K562 (cell line): Measurements from ENCODE around the gene ATP5F1A. TPM values are rescaled to one million over a fixed set of nuclear protein-coding genes. Genes with fewer than 3 reads are reported as not detected.

Source experiments
- ATAC-seq: fragments of 200-7000 bp; cut with Tn5 transposase; 3 replicates; pipeline ENCODE4 v1.9.1; 2020; ENCODE audit warnings: moderate library complexity
- BruUV-seq: library from RNA; stranded (reverse); fragments of 400-500 nt; replicated peaks from 2 replicates; lab custom pipeline; 2021; lab: Mats Ljungman, UMichigan
- CTCF ChIA-PET: fragments of 300-600 bp; formaldehyde crosslinking; extraction: SDS; loops from one replicate; lab custom pipeline; 2021; ENCODE audit warnings: low intra/inter-chr PET ratio; lab: Yijun Ruan, JAX
- POLR2A ChIA-PET: fragments of 300-600, 350-650 bp; sonication (Branson Sonifier 250); formaldehyde crosslinking; extraction: SDS; loops from one replicate; lab custom pipeline; 2021; ENCODE audit warnings: antibody characterized with exemption, inconsistent platforms; lab: Yijun Ruan, JAX
- DNase-seq, 4 experiments: peaks; one replicate each; pipeline versions ENCODE4 v3.0.0 to v3.0.0-alpha.2; 2011 to 2018; ENCODE audit warnings: low spot score in 3 of 4, mixed read lengths in 3 of 4; ENCODE audit errors: extremely low read depth in 1 of 4
- FAIRE-seq: peaks from 2 replicates; lab custom pipeline; 2011; peaks lifted over from hg19 to GRCh38; lab: Jason Lieb, UNC
- H2AFZ ChIP-seq: 2 replicates; pipeline ENCODE4 v1.6.0; 2011; ENCODE audit warnings: low read depth, low read length, control low read depth, inconsistent platforms
- H3K27ac ChIP-seq: fragments of 200-600 bp; 3 replicates; pipeline ENCODE4 v1.8.0; 2011; ENCODE audit warnings: low read depth, mild to moderate bottlenecking, control low read depth, inconsistent platforms, low read length, moderate library complexity, mixed read lengths; ENCODE audit errors: extremely low read depth
- H3K27me3 ChIP-seq, 2 experiments: fragments of 300-600 bp in 1 of 2; 2 replicates in 1 of 2; 3 replicates in 1 of 2; pipeline versions ENCODE4 v1.6.0 to v1.8.0; 2011; ENCODE audit warnings: inconsistent platforms in 2 of 2, low read length in 2 of 2, mild to moderate bottlenecking in 1 of 2, mixed read lengths in 1 of 2, moderate library complexity in 1 of 2; ENCODE audit not compliant: control insufficient read depth in 2 of 2, insufficient read depth in 2 of 2
- H3K36me3 ChIP-seq: fragments of 300-600 bp; 3 replicates; pipeline ENCODE4 v1.8.0; 2011; ENCODE audit warnings: mild to moderate bottlenecking, low read length, inconsistent platforms; ENCODE audit not compliant: control insufficient read depth, insufficient read depth
- H3K4me1 ChIP-seq, 2 experiments: fragments of 200-600 bp in 1 of 2; replicated peaks in 1 of 2; 2 replicates in 1 of 2; 3 replicates in 1 of 2; pipeline versions ENCODE4 v1.5.1 to v1.8.0; 2011; ENCODE audit warnings: inconsistent platforms in 2 of 2, low read length in 2 of 2, mild to moderate bottlenecking in 1 of 2, mixed read lengths in 1 of 2, moderate library complexity in 1 of 2; ENCODE audit not compliant: control insufficient read depth in 2 of 2, insufficient read depth in 2 of 2
- H3K4me2 ChIP-seq: 2 replicates; pipeline ENCODE4 v1.6.1; 2011; ENCODE audit warnings: low read length, control low read depth, inconsistent platforms, mixed read lengths; ENCODE audit not compliant: insufficient read depth
- H3K4me3 ChIP-seq: fragments of 200-600 bp; sonication (generic), shearing (Covaris generic); 2 replicates; pipeline ENCODE4 v1.5.1; 2016; ENCODE audit warnings: control low read depth, inconsistent platforms
- H3K79me2 ChIP-seq: fragments of 200-600 bp; 3 replicates; pipeline ENCODE4 v1.8.0; 2011; ENCODE audit warnings: low read length, inconsistent platforms; ENCODE audit not compliant: control insufficient read depth, insufficient read depth
- H3K9ac ChIP-seq, 2 experiments: 2 replicates each; pipeline versions ENCODE4 v1.6.0 to v1.6.1; 2011; ENCODE audit warnings: low read depth in 2 of 2, low read length in 2 of 2, control low read depth in 1 of 2, inconsistent platforms in 1 of 2, mild to moderate bottlenecking in 1 of 2, mixed read lengths in 1 of 2; ENCODE audit not compliant: insufficient read depth in 1 of 2
- H3K9me1 ChIP-seq: one replicate; pipeline ENCODE4 v1.6.0; 2011; ENCODE audit warnings: inconsistent platforms, mild to moderate bottlenecking, low read length, moderate library complexity; ENCODE audit not compliant: control insufficient read depth, insufficient read depth
- H3K9me3 ChIP-seq: replicated peaks from 2 replicates; pipeline ENCODE4 v1.5.1; 2011; ENCODE audit warnings: low read depth, low read length, inconsistent platforms; ENCODE audit not compliant: control insufficient read depth, insufficient read depth
- H4K20me1 ChIP-seq: replicated peaks from 2 replicates; pipeline ENCODE4 v1.6.1; 2011; ENCODE audit warnings: low read length, inconsistent platforms, mixed read lengths; ENCODE audit not compliant: control insufficient read depth, insufficient read depth
- FIP1L1 ChIP-seq: fragments of 200-400 bp; formaldehyde crosslinking; IDR thresholded peaks from 2 replicates; pipeline ENCODE4 v1.6.1; 2018; ENCODE audit warnings: mild to moderate bottlenecking, low read depth, low read length; ENCODE audit not compliant: poor library complexity, severe bottlenecking
- HDAC2 ChIP-seq: fragments of 450-650 bp; IDR thresholded peaks from 2 replicates; pipeline ENCODE4 v1.6.1; 2016; ENCODE audit warnings: mild to moderate bottlenecking
- JUN ChIP-seq, 2 experiments: sonication (generic) in 1 of 2; formaldehyde crosslinking in 1 of 2; IDR thresholded peaks; 2 replicates each; pipeline versions ENCODE4 v1.6.1 to v1.8.0; 2012 to 2022; ENCODE audit warnings: borderline replicate concordance in 2 of 2, mild to moderate bottlenecking in 2 of 2, improper control_type of control experiment in 1 of 2, low read depth in 1 of 2, low read length in 1 of 2, missing genetic modification reagents in 1 of 2
- RBM15 ChIP-seq: fragments of 200-400 bp; formaldehyde crosslinking; IDR thresholded peaks from 2 replicates; pipeline ENCODE4 v1.6.1; 2018; ENCODE audit warnings: mild to moderate bottlenecking, low read length, moderate library complexity; ENCODE audit not compliant: insufficient read depth
- RFX1 ChIP-seq: fragments of 450-650 bp; IDR thresholded peaks from 2 replicates; pipeline ENCODE4 v1.6.1; 2016; ENCODE audit warnings: mild to moderate bottlenecking, moderate library complexity
- ZNF12 ChIP-seq: sonication (generic); formaldehyde crosslinking; IDR thresholded peaks from 2 replicates; pipeline ENCODE4 v1.4.0; 2020; ENCODE audit warnings: mild to moderate bottlenecking, missing genetic modification reagents
- WGBS: fragments of 100-300 bp; shearing (Covaris generic); methylation state at CpG from one replicate; pipeline ENCODE4 v1.1.6; 2016; ENCODE audit warnings: low coverage, mixed read lengths; ENCODE audit not compliant: insufficient coverage; ENCODE audit errors: missing lambda C conversion rate; 5-methylcytosine and 5-hydroxymethylcytosine counted together
- in situ Hi-C: fragments of 300-500 bp; cut with MboI; formaldehyde crosslinking; loops from 4 replicates; pipeline ENCODE4 v1.15.0; 2018; ENCODE audit warnings: inconsistent platforms, mixed read lengths
- intact Hi-C: fragments of 100-400 bp; cut with micrococcal nuclease; formaldehyde crosslinking; loops from 2 replicates; pipeline ENCODE4 v1.14.2; 2022
- polyA plus RNA-seq, 8 experiments: library from polyadenylated mRNA; depleted of rRNA in 4 of 8; stranded (reverse) in 5 of 8; unstranded in 3 of 8; fragments of >200 nt; fragmentation: Nextera tagmentation in 2 of 8; fragmentation: Illumina TruSeq in 1 of 8; extraction: Ambion mirVana in 2 of 8; extraction: Trizol in 1 of 8; gene quantifications; 2 replicates each; pipeline versions ENCODE4 v1.2.1 to v1.2.3, GENCODE V29; 2011 to 2014; ENCODE audit warnings: inconsistent platforms in 1 of 8, missing spikeins in 1 of 8
- total RNA-seq, 7 experiments: library from RNA; depleted of rRNA in 6 of 7; stranded (reverse); fragments of >200 nt in 6 of 7; fragmentation: Illumina TruSeq in 2 of 7; extraction: Trizol in 2 of 7; gene quantifications; 2 replicates each; pipeline versions ENCODE4 v1.2.1 to v1.2.3, GENCODE V29; 2011 to 2021; ENCODE audit warnings: low replicate concordance in 1 of 7
- TF ChIP-seq, protein P1 (sequence below): sonication (generic); formaldehyde crosslinking; IDR thresholded peaks from 2 replicates; pipeline ENCODE4 v1.8.0; 2022; ENCODE audit warnings: mild to moderate bottlenecking, missing genetic modification reagents

Gene ATP5F1A
- total and polyA plus RNA-seq, 9 of the 15 experiments (the other 6 are each of a cell fraction or from before 2014, with no cell fraction given), result 377 to 762 (median 490) TPM

DNA sequence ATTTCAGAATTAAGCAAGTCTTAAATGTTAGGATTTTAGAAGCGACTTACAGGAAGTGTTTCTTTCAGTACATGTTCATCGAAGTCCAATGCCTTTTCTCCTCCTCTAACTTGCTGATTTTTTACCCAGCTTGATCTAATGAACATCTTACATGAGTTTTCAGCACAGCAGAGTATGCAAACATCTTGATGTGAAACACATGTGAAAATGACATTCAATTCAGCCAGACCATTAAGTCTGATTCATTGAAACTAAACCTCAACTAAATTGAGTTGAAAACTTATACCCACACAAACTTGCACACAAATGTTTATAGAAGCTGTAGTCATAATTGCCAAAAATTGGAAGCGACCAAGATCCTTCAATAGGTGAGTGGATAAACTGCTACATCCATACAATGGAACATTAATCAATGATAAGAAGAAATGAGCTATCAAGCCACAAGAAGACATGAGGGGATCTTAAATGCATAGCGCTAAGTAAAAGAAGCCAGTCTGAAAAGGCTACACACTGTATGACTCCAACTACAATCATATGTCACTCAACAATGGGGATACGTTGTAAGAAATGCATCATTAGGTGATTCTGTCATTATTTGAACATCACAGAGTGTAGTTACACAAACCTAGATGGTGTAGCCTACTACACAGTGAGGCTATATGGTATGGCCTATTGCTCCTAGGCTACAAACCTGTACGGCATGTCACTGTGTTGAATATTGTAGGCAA lies 44.6 kb downstream of the ATP5F1A start:
- BruUV-seq, result no TSS peak
- no peak overlapping the region for H3K4me3 ChIP-seq
- no peaks in the 10 kb centered on the region for H4K20me1 ChIP-seq
- H3K27ac ChIP-seq, result no peak overlapping the region
- H3K9me3 ChIP-seq, result no peaks in the 10 kb centered on the region
- FAIRE-seq, result no peak
- POLR2A ChIA-PET, result no interaction called here
- H3K4me2 ChIP-seq, result no peak overlapping the region
- H3K27me3 ChIP-seq, result no peaks in the 10 kb centered on the region
- in situ Hi-C loops, result no loop called here
- H2AFZ ChIP-seq, result no peak overlapping the region
- intact Hi-C loops, result no loop called here
- H3K9me1 ChIP-seq, result no peaks in the 10 kb centered on the region
- DNase-seq, result no peak
- H3K79me2 ChIP-seq, result peaks cover 35% of the 10 kb centered on the region
- CTCF ChIA-PET, result no interaction called here
- H3K9ac ChIP-seq, result no peak overlapping the region
- TF ChIP-seq RFX1, result no peak
- TF ChIP-seq FIP1L1, result no peak
- TF ChIP-seq, protein P1, sequence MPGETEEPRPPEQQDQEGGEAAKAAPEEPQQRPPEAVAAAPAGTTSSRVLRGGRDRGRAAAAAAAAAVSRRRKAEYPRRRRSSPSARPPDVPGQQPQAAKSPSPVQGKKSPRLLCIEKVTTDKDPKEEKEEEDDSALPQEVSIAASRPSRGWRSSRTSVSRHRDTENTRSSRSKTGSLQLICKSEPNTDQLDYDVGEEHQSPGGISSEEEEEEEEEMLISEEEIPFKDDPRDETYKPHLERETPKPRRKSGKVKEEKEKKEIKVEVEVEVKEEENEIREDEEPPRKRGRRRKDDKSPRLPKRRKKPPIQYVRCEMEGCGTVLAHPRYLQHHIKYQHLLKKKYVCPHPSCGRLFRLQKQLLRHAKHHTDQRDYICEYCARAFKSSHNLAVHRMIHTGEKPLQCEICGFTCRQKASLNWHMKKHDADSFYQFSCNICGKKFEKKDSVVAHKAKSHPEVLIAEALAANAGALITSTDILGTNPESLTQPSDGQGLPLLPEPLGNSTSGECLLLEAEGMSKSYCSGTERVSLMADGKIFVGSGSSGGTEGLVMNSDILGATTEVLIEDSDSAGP (CRISPR knock-in tag), result no peak
- TF ChIP-seq RBM15, result no peak
- TF ChIP-seq ZNF12, result no peak
- TF ChIP-seq HDAC2, result no peak
- TF ChIP-seq JUN (IDR thresholded peaks at IDR 0.05; ENCODE audit: borderline replicate concordance, low read depth, low read length), result no peak
- no peak for TF ChIP-seq JUN (CRISPR knock-in tag; IDR thresholded peaks at IDR 0.05; ENCODE audit: borderline replicate concordance)
- 88% methylated on average over 5 of the region's 6 CpGs for WGBS
- ATAC-seq, result no peak
- 0 out of 3 replicates have a peak, but pooled peaks cover 4% of the 10 kb centered on the region for H3K36me3 ChIP-seq
- H3K4me1 ChIP-seq, result peaks cover 6 to 28% of the 10 kb centered on the region in 2 experiments; a peak in 4 of 5 replicates
